A549 (cell line): Measurements from ENCODE around the gene PIK3R4. TPM values are rescaled to one million over a fixed set of nuclear protein-coding genes. Genes with fewer than 3 reads are reported as not detected.

Experiments
- ATAC-seq, 2 experiments: fragments of 200-7000 bp in 1 of 2; fragments of >200 bp in 1 of 2; cut with Nextera tagmentation in 1 of 2; cut with Tn5 transposase in 1 of 2; 3 replicates each; pipeline versions ENCODE4 v1.8.0 to v1.9.1; 2018 to 2020; ENCODE audit warnings: mild to moderate bottlenecking in 1 of 2, moderate library complexity in 1 of 2
- CTCF ChIA-PET: fragments of 300-600 bp; sonication (Branson Sonifier 250); formaldehyde crosslinking; extraction: SDS; loops from one replicate; lab custom pipeline; 2021; ENCODE audit warnings: antibody characterized with exemption, inconsistent platforms; lab: Yijun Ruan, JAX
- POLR2A ChIA-PET: fragments of 350-600 bp; formaldehyde crosslinking; extraction: SDS; loops from one replicate; lab custom pipeline; 2021; ENCODE audit warnings: antibody characterized with exemption, inconsistent platforms; lab: Yijun Ruan, JAX
- DNase-seq, 2 experiments: peaks; one replicate each; pipeline versions ENCODE4 v3.0.0 to v3.0.0-alpha.2; 2011 to 2016; ENCODE audit warnings: low read depth in 1 of 2, low spot score in 1 of 2
- FAIRE-seq: peaks from 2 replicates; lab custom pipeline; 2011; peaks lifted over from hg19 to GRCh38; lab: Jason Lieb, UNC
- H3K27ac ChIP-seq, 2 experiments: fragments of >200 bp; sonication (Bioruptor Twin); formaldehyde crosslinking; 3 replicates each; pipeline ENCODE4 v1.5.1; 2016 to 2017
- H3K4me1 ChIP-seq: fragments of >200 bp; sonication (Bioruptor Twin); formaldehyde crosslinking; 3 replicates; pipeline ENCODE4 v1.6.1; 2016
- H3K4me2 ChIP-seq: fragments of >200 bp; sonication (Bioruptor Twin); formaldehyde crosslinking; 3 replicates; pipeline ENCODE4 v1.6.1; 2016
- H3K4me3 ChIP-seq: fragments of >200 bp; sonication (Bioruptor Twin); formaldehyde crosslinking; 3 replicates; pipeline ENCODE4 v1.5.1; 2016
- H3K9me3 ChIP-seq: fragments of >200 bp; sonication (Bioruptor Twin); formaldehyde crosslinking; 3 replicates; pipeline ENCODE4 v1.6.1; 2016
- ATOH8 ChIP-seq: fragments of 250-450 bp; sonication (Bioruptor Pico); IDR thresholded peaks from 2 replicates; pipeline ENCODE4 v1.5.0; 2020; ENCODE audit warnings: low read depth, mild to moderate bottlenecking, moderate library complexity
- CHD4 ChIP-seq: fragments of 200-600 bp; sonication (generic); IDR thresholded peaks from 2 replicates; pipeline ENCODE4 v1.6.1; 2016; ENCODE audit warnings: antibody characterized with exemption, mild to moderate bottlenecking, borderline replicate concordance
- EP300 ChIP-seq, 2 experiments: fragments of >200 bp; sonication (Bioruptor Twin); formaldehyde crosslinking; IDR thresholded peaks; 2 replicates in 1 of 2; 3 replicates in 1 of 2; pipeline ENCODE4 v1.6.1; 2016 to 2017
- ESRRA ChIP-seq: fragments of 150-350 bp; IDR thresholded peaks from 2 replicates; pipeline ENCODE4 v1.6.1; 2014; ENCODE audit warnings: mild to moderate bottlenecking, low read length, borderline replicate concordance
- FOSL2 ChIP-seq, 2 experiments: fragments of 450-650 bp in 1 of 2; fragments of >200 bp in 1 of 2; sonication (Bioruptor Twin) in 1 of 2; formaldehyde crosslinking; IDR thresholded peaks; 2 replicates each; pipeline versions ENCODE4 v1.5.0 to v1.6.1; 2016 to 2020; ENCODE audit warnings: mild to moderate bottlenecking in 1 of 2, moderate library complexity in 1 of 2
- HEYL ChIP-seq: fragments of 250-450 bp; sonication (Bioruptor Pico); IDR thresholded peaks from 2 replicates; pipeline ENCODE4 v1.8.0; 2021; ENCODE audit warnings: mild to moderate bottlenecking, moderate library complexity
- HOXA7 ChIP-seq: fragments of 250-450 bp; sonication (Bioruptor Pico); IDR thresholded peaks from 2 replicates; pipeline ENCODE4 v1.5.0; 2020; ENCODE audit warnings: mild to moderate bottlenecking, moderate library complexity
- HOXB13 ChIP-seq: fragments of 250-450 bp; sonication (Bioruptor Pico); IDR thresholded peaks from 2 replicates; pipeline ENCODE4 v1.5.0; 2020; ENCODE audit warnings: low read depth, mild to moderate bottlenecking, moderate library complexity
- HOXB5 ChIP-seq: fragments of 250-450 bp; sonication (Bioruptor Pico); IDR thresholded peaks from 2 replicates; pipeline ENCODE4 v1.5.0; 2020; ENCODE audit warnings: mild to moderate bottlenecking, moderate library complexity
- JUNB ChIP-seq: fragments of >200 bp; sonication (Bioruptor Twin); formaldehyde crosslinking; IDR thresholded peaks from 2 replicates; pipeline ENCODE4 v1.6.1; 2016
- KDM5A ChIP-seq: fragments of 200-600 bp; sonication (generic); IDR thresholded peaks from 2 replicates; pipeline ENCODE4 v1.6.1; 2016; ENCODE audit warnings: antibody characterized with exemption, mild to moderate bottlenecking
- MAX ChIP-seq: IDR thresholded peaks from 2 replicates; pipeline ENCODE4 v1.6.1; 2012
- MAZ ChIP-seq: fragments of 150-350 bp; IDR thresholded peaks from 2 replicates; pipeline ENCODE4 v1.6.1; 2014; ENCODE audit warnings: antibody characterized with exemption, low read depth, low read length, borderline replicate concordance
- MYC ChIP-seq: IDR thresholded peaks from 2 replicates; pipeline ENCODE4 v1.6.1; 2012; ENCODE audit warnings: mild to moderate bottlenecking, inconsistent platforms, low read length, improper control_type of control experiment, borderline replicate concordance
- NPAS2 ChIP-seq: fragments of 250-450 bp; sonication (Bioruptor Pico); IDR thresholded peaks from 2 replicates; pipeline ENCODE4 v1.8.0; 2022; ENCODE audit warnings: mild to moderate bottlenecking, moderate library complexity, borderline replicate concordance
- POLR2AphosphoS2 ChIP-seq: conservative IDR thresholded peaks from 2 replicates; pipeline ENCODE4 v1.6.1; 2012; ENCODE audit warnings: low read length, improper control_type of control experiment, inconsistent platforms
- RAD21 ChIP-seq, 2 experiments: fragments of >200 bp in 1 of 2; sonication (Bioruptor Twin) in 1 of 2; formaldehyde crosslinking in 1 of 2; IDR thresholded peaks in 1 of 2; conservative IDR thresholded peaks in 1 of 2; 2 replicates in 1 of 2; 3 replicates in 1 of 2; pipeline ENCODE4 v1.6.1; 2012 to 2018; ENCODE audit warnings: inconsistent platforms in 1 of 2
- RARB ChIP-seq: fragments of 250-450 bp; sonication (Bioruptor Pico); IDR thresholded peaks from 2 replicates; pipeline ENCODE4 v1.8.0; 2021; ENCODE audit warnings: mild to moderate bottlenecking, moderate library complexity
- RCOR1 ChIP-seq: fragments of 150-350 bp; IDR thresholded peaks from 2 replicates; pipeline ENCODE4 v1.6.1; 2014; ENCODE audit warnings: antibody characterized with exemption, low read length, low read depth
- RFX5 ChIP-seq: fragments of 450-650 bp; IDR thresholded peaks from 2 replicates; pipeline ENCODE4 v1.7.1; 2014; ENCODE audit warnings: antibody characterized with exemption, mild to moderate bottlenecking, moderate library complexity
- SMC3 ChIP-seq: fragments of >200 bp; sonication (Bioruptor Twin); formaldehyde crosslinking; IDR thresholded peaks from 3 replicates; pipeline ENCODE4 v1.6.1; 2018; ENCODE audit warnings: inconsistent platforms
- USF2 ChIP-seq: fragments of 450-650 bp; IDR thresholded peaks from 2 replicates; pipeline ENCODE4 v1.6.1; 2014; ENCODE audit warnings: antibody characterized with exemption
- ZC3H11A ChIP-seq: fragments of 450-650 bp; IDR thresholded peaks from 2 replicates; pipeline ENCODE4 v1.6.1; 2014; ENCODE audit warnings: antibody characterized with exemption, mild to moderate bottlenecking
- ZSCAN20 ChIP-seq: fragments of 250-450 bp; sonication (Bioruptor Pico); IDR thresholded peaks from 2 replicates; pipeline ENCODE4 v1.8.0; 2022; ENCODE audit warnings: mild to moderate bottlenecking, moderate library complexity
- WGBS: methylation state at CpG from one replicate; pipeline ENCODE4 v1.1.6; 2017; ENCODE audit errors: missing lambda C conversion rate; 5-methylcytosine and 5-hydroxymethylcytosine counted together
- polyA plus RNA-seq, 4 experiments: library from polyadenylated mRNA; depleted of rRNA in 3 of 4; stranded (reverse); fragments of >200 nt; fragmentation: RNase III in 1 of 4; extraction: RNeasy Plus Mini Kit Qiagen cat#74134 plus additional on column Dnase treatment in 1 of 4; gene quantifications; 2 replicates in 3 of 4; 3 replicates in 1 of 4; pipeline ENCODE4 v1.2.3, GENCODE V29; 2011 to 2017

Gene PIK3R4
- polyA plus RNA-seq, 2 of the 4 experiments (the other 2 are of a cell fraction), result 18.2 to 27.8 TPM

- TF ChIP-seq USF2, result no peak
- TF ChIP-seq RAD21 (conservative IDR thresholded peaks at IDR 0.05 in 1 of 2, IDR thresholded peaks at IDR 0.05 in 1 of 2), result no peak
- no peak for TF ChIP-seq EP300 (IDR thresholded peaks at IDR 0.05)
- no peak for TF ChIP-seq SMC3
Measured at GRCh38 chr3:130669740-130670139, 76.9 kb downstream of the PIK3R4 start (continued).

- Histone ChIP-seq H3K9me3 (no peaks in the 10 kb centered on the region), H3K4me1 (no peaks in the 10 kb centered on the region), H3K4me3 (no peak overlapping the region), H3K27ac (no peak overlapping the region), H3K4me2 (no peak overlapping the region)
- DNase-seq (no peak), FAIRE-seq (no peak), ATAC-seq (no peak)
- no peak for TF ChIP-seq ESRRA
- TF ChIP-seq RAD21 (conservative IDR thresholded peaks at IDR 0.05 in 1 of 2, IDR thresholded peaks at IDR 0.05 in 1 of 2), result no peak
- no peak for TF ChIP-seq SMC3
- no peak for TF ChIP-seq HOXB13 (CRISPR knock-in tag)
- no peak for TF ChIP-seq KDM5A
- WGBS, result 95% methylated on average over 2 of the region's 2 CpGs
- ChIA-PET POLR2A (no interaction called here), CTCF (no interaction called here)
Measured at GRCh38 chr3:130663092-130663491, 83.5 kb downstream of the PIK3R4 start.

- no peak overlapping the region for H3K4me3 ChIP-seq
Measured at GRCh38 chr3:130662501-130662996, 84.1 kb downstream of the PIK3R4 start.

GRCh38 chr3:130661140-130661891 lies 85.3 kb downstream of the PIK3R4 start:
- WGBS, result 89% methylated on average over 6 of the region's 7 CpGs
- Histone ChIP-seq H3K4me3 (no peak overlapping the region), H3K4me2 (no peak overlapping the region), H3K4me1 (no peaks in the 10 kb centered on the region), H3K27ac (no peak overlapping the region), H3K9me3 (no peaks in the 10 kb centered on the region)
- ChIA-PET POLR2A (no interaction called here), CTCF (no interaction called here)
- no peak for ATAC-seq
- no peak for TF ChIP-seq RFX5
- no peak for TF ChIP-seq RARB
- TF ChIP-seq USF2, result no peak
- no peak for TF ChIP-seq NPAS2 (CRISPR knock-in tag)
- TF ChIP-seq ATOH8 (CRISPR knock-in tag), result no peak
- no peak for TF ChIP-seq SMC3
- TF ChIP-seq POLR2AphosphoS2, result no peak
- TF ChIP-seq HOXB13 (CRISPR knock-in tag), result no peak
- TF ChIP-seq MAZ, result no peak
- no peak for TF ChIP-seq MAX
- TF ChIP-seq ESRRA, result no peak
- no peak for TF ChIP-seq HOXB5 (CRISPR knock-in tag)
- no peak for TF ChIP-seq RAD21 (conservative IDR thresholded peaks at IDR 0.05 in 1 of 2, IDR thresholded peaks at IDR 0.05 in 1 of 2)
- no peak for TF ChIP-seq JUNB
- FAIRE-seq, result no peak
- no peak for DNase-seq

More at GRCh38 chr3:130662501-130662996, 84.1 kb downstream of the PIK3R4 start:
- POLR2A ChIA-PET, result no interaction called here
- no peak for TF ChIP-seq HOXA7
- no peak for TF ChIP-seq ESRRA
- TF ChIP-seq HEYL (CRISPR knock-in tag), result no peak
- TF ChIP-seq FOSL2 (IDR thresholded peaks at IDR 0.05), result no peak
- TF ChIP-seq FOSL2 (CRISPR knock-in tag; IDR thresholded peaks at IDR 0.05), result no peak
- no peak for TF ChIP-seq RCOR1
- TF ChIP-seq MYC, result no peak
- no peak for TF ChIP-seq CHD4
- TF ChIP-seq RAD21 (conservative IDR thresholded peaks at IDR 0.05 in 1 of 2, IDR thresholded peaks at IDR 0.05 in 1 of 2), result no peak
- TF ChIP-seq ZSCAN20 (CRISPR knock-in tag), result no peak
- no peak for TF ChIP-seq ZC3H11A
- no peaks in the 10 kb centered on the region for H3K9me3 ChIP-seq
- no peak overlapping the region for H3K27ac ChIP-seq
- H3K4me2 ChIP-seq, result no peak overlapping the region
- no peak for FAIRE-seq
- WGBS, result 87% methylated on average over 1 of the region's 1 CpG
- no peaks in the 10 kb centered on the region for H3K4me1 ChIP-seq
- CTCF ChIA-PET, result no interaction called here
- DNase-seq, result no peak
- no peak for ATAC-seq
